Measurements from ENCODE around the gene TBX4.
"Not testable (repeated sequence)": the region's sequence is repeated elsewhere in the genome, so short reads cannot be mapped to it uniquely, and the experiment has no call there.

Gene TBX4

DNA sequence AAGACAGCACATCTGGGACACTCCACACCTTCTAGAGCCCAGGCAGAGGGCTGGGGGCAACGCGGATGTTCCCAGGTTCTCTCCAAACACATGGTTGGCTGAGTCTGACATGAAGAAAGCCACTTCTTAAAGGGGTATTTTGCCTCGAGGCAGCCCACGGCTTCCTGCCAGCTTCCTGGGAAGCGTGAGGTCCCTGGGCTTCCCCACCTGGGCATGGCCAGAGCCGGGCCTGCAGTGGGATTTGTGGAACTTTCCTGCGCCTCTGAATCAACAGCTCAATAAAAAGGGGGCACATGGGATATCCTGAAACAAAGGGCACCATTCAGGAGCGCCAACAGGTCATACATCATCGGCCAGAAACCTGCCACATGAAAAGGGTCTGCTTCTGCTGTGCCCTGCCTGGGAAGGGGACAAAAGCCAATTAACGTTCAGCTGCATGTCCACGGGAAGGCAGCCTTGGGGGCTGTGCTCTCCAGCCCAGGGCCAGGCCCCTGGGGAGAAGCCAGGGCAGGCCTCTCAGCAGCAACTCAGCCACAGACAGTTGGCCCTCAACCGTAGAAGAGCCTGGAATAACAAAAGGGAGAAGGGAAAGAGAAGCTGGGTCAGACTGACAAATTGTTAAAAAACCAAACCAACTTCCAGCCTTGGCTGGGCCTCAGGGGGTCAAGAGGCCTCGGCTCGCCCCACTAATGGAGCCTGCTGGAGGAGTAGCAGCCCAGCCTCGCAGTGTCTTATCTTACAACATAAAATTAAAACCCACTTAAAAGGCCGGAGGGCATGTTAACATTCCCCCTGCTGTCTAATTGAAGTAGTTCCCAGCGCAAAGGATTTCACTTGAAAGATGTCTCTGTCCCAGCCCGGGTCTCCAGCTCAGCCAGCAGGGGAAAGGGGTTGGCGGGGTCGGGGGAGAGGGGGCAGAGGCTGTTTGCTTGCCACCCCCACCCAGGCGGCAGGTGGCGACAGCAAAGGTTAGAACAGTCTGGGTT lies 34.2 kb downstream of the TBX4 start:
- DNase-seq: no peak

DNA sequence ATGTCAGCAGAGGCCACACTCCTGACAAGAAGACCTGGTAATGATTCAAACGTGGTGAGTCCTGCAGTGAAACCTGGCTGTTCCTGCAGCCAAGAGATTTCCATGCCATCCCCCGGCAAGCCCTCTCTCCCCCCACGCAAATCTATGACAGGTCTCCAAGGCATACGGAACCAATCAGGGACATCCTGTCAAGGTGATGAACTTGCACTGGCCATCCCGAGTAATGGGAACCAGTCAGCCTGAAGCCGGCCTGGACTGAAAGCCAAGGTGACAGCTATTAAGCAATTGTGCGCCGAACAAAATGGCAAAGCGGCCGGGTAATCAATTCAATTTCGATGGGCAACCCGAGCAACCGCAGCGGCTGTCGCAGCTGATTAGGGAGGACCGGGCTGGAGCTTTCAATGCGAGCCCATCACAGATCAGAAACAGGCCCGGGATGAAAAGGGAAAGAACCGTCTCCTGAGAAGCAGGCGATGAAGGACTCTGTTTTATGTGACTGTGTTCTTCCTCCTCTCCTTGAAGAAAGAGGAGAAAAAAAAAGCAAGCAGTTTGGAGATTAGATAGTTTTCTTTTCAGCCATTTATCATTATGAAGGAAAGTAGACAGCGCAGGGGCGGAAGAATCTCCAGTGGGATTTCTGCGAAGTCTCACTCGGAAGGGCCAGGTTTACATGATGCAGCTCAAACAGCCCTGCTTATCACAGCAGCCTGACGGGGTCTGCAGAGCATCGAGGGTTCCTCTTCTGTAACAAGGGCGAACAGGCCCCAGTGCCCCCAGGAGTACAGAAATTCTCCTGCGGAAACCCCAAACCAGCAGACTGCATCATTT lies 35.2 kb downstream of the TBX4 start:
- no peak for DNase-seq

DNA sequence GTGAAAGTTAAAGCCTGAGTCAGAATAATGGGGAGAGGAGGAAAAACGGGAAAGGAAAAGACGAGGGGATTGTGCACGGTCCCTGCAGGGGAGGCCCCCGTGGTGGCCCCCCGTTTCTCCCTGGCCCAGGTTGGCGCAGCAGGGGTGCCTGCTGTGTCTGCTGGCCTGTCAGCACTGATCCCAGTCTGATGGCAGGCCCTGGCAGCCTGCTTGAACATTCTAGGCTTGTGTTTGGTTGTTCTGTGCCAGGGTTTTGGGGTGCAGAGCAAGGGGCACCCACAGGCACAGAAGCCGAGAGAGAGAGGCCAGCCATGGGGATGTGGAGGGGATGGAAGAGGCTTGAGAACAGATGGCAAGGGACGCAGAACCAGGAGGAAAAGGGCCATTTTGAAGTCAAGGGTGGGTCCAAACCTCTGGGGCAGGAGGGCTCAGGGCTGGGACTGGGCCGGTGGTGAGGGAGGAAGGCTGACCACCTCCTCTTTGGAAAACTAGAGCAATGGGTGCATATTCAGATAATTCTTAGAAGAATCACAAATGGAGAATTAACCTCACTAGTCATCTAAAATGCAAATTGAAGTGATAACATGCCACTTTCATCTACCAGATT lies 35.9 kb downstream of the TBX4 start:
- no peak for DNase-seq

DNA sequence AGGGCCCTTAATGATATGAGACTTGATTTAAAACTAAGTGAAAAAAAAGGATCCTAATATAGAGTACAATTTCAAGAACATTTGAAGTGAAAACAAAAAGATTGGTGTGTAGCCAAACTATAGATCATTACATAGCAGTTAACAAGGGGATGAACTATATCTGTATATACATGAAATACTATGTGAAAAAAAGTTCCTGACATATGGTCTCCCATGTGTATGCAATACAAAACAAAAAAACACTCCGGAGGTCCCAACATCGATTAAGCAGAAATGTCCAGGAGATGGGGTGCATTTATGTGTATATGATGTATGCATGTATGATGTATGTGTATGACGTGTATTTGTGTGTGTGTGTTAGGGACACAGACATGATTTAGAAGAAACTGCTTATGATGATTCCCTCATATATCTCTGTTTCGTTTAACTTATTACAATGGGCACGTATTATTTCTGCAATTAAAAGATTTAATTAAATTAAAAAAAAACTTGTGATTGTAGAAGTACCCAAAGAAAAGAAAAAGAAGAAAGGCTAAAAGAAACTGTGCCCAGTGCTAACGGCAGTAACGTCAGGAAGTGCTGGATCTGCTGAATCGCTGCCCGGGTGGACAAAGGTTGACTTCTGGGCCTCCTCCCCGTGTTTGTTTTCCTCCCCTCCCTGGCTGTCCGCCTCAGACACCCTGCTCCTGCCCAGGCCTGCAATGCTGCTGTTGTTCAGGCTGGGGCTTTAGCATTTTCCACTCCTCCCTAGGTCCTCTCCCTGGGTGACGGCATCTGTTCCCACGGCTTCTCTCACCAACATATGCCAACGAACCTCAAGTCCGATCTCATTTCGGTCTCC lies 36.9 kb downstream of the TBX4 start:
- DNase-seq: no peak

- DNase-seq: no peak
Observed at GRCh38 chr17:61489719-61490490, 37.7 kb downstream of the TBX4 start.

GRCh38 chr17:61490540-61490975 lies 38.3 kb downstream of the TBX4 start:
- DNase-seq: no peak

GRCh38 chr17:61491981-61492380 lies 39.8 kb downstream of the TBX4 start:
- no peak for DNase-seq

- no peak for DNase-seq
Observed at GRCh38 chr17:61492759-61493526, 40.7 kb downstream of the TBX4 start.

GRCh38 chr17:61493830-61494324 lies 41.7 kb downstream of the TBX4 start:
- not testable (repeated sequence) for DNase-seq

DNA sequence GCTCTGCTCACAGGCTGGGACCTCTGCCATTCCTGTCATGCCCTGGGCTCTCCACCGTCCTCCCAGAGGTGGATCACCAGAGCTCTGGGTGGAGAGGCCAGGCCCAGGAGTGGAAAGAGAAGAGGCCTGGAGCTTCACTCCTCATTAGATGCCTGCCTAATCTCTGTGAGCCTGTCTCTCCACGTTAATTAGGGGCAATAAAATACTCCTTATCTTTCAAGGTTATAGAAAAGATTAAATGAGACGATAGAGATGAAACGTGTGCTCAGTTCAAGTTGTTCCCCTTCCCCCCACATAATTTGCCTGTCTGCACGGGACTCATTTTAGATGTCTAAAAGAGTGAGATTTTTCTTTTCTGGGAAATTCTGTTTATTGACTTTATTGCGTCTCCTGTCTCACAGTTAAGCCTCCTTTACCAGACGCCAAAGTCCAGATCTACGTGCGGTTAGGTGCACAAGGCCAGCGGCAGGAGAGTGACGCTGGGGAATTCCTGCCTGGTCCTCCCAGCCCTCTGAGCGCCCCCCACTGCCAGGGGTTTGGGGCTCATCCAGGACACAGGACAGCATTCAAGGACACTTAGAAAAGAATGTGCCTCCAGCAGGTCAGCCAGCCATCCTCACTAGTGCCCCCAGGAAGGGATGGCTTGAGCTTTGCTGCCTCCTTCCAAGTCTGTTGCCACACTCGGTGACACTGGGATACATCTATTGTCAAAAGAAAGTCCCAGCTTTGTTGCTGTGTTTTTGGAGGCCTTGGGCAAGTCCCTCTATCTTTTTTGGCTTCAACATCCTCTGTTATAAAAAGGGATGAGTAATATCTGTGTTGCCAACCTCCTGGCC lies 42.3 kb downstream of the TBX4 start:
- no peak for DNase-seq

GRCh38 chr17:61495161-61495857 lies 43.1 kb downstream of the TBX4 start:
- DNase-seq: no peak

- no peak for DNase-seq
Observed at GRCh38 chr17:61496174-61496956, 44.1 kb downstream of the TBX4 start.

DNA sequence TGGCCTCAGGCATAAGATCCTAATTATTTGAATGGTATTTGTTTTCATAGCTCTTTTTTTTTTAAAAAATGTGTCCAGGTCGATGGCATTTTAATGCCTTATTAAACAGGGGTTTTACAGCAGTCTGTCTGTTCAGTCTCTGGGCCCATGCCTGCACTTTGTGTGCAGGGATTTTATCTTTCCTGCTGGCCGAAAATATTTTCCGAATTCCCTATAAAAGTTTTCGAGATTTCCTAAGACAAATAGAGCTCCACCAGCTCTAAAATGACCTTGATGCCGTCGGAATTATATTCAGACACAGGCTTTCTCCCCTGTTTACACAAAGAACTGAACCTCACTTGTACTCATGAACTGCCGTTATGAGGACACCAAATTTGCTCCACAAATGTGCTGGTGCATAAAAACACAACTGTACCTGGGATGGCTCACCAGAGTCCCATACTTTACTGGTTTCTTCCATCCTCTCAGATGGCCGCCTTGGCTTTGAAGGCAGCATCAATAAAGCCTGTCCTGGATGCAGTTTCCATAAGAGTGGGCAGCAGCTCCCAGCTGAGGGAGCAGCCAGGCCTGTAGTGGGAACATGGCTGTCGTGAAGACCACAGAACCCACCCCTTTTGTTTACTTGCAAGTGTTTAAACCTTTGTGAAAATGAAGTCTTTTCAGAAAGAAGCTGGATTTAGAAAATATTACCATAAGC lies 44.9 kb downstream of the TBX4 start:
- no peak for DNase-seq

- no peak for DNase-seq
Observed at GRCh38 chr17:61498042-61498994, 46.1 kb downstream of the TBX4 start.

DNA sequence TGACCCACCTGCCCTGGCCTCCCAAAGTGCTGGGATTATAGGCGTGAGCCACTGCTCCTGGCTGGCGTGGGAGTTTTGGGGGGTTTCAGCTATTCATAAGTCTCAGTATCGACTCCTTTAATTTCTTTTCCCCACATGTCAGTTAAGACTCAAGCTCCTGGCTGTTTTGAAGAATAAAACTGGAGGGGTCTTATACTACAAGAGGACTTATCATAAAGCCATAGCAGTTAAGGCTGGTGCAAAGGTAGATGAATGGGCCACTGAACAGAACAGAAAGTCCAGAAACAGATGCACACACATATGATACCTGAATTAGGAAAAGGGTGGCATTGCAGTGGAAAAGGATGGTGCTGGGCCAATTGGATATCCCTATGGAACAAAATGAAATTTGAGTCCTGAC lies 47.4 kb downstream of the TBX4 start:
- DNase-seq: no peak

DNA sequence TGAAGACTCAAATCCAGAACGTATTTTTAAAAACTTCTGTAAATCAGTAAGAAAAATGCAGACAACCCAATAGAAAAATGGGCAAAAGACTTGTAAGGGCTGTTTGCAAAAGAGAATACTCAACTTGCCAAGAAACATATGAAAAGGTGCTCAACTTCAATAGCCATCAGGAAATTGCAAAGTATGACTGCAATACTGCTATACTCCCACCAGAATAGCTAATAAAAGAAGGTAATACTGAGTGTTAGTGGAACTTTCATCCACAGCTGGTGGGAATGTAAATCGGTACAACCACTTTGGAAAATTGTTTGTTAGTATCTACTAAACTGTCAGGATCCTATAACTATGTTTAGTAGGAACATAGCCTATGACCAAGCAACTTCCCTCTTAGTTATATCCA lies 48.1 kb downstream of the TBX4 start:
- no peak for DNase-seq

Measured in hematopoietic multipotent progenitor cell treated with erythropoietin and hydrocortisone succinate and interleukin-3 and kit ligand, for 8 days (in vitro differentiated cells).